ENCODE results near the gene AOAH.

DNA sequence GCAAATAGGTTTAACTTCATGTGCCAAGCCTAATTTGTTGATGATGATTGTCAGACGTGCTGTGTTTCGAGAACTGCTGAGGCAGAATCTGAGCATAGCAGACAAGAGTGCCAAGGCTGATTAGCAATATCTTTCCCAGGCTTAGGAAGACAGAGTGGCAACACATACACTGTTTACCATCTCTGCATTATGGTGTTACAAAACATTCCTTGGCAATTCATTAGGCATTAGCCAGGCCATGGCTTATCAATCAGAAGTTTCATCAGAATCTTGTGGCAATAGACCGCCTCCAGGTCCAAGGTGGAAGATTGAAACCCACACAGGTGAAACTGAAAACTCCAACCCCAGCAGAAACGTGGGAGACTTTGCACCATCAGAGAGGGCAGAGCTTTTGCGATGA lies 148.5 kb downstream of the AOAH start:
- TF ChIP-seq POLR2A (IDR thresholded peaks at IDR 0.05; ENCODE audit: low read depth, low read length) = no peak
- no peak for TF ChIP-seq POU2F2 (IDR thresholded peaks at IDR 0.05; ENCODE audit: low read depth, low read length)
- no peak for TF ChIP-seq POLR2AphosphoS5 (IDR thresholded peaks at IDR 0.05; ENCODE audit: low read depth, low read length)
- no peak for TF ChIP-seq PAX5 (IDR thresholded peaks at IDR 0.05; ENCODE audit: insufficient read depth, low read length, severe bottlenecking)
